ENCODE data around the gene SERINC3. TPM values are rescaled to one million over a fixed set of nuclear protein-coding genes. Genes with fewer than 3 reads are reported as not detected.

Gene SERINC3
- total and polyA plus RNA-seq, 10 of the 15 experiments (the other 5 are each of a cell fraction or from before 2014, with no cell fraction given): 24.5 to 96.8 (median 38.8) TPM

DNA sequence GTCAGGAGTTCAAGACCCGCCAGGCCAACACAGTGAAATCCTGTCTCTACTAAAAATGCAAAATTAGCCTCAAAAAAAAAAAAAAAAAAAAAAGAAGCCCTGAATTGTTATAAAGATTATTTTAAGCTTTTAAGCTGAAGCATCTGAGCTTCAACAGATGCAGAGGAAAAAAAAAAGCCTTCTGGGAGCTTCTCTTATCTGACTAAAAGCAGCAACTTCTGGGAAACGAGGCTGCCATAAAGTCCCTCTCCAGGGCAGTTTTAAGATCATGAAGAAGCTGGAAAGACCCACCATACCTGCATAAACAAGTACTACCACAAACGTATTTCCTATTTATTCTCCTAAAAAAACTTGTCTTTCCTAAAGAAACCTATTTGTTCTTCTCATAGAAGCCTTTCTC is 3.6 kb downstream of the SERINC3 start:
- no peak overlapping the region for H3K9ac ChIP-seq (ENCODE audit: control insufficient read depth, insufficient read depth, low read length)
- intact Hi-C loops (cut with micrococcal nuclease; ENCODE audit: unreplicated experiment): no loop called here
- H4K20me1 ChIP-seq (ENCODE audit: control insufficient read depth, insufficient read depth): 0 out of 2 replicates have a peak, but pooled peaks cover 4% of the 10 kb centered on the region
- ATAC-seq: no peak
- no peaks in the 10 kb centered on the region for H3K27me3 ChIP-seq (replicated peaks in 1 of 2; ENCODE audit: control insufficient read depth in 2 of 2, insufficient read depth in 2 of 2, low read length in 1 of 2)
- ChIA-PET CTCF (interaction anchor here (0.9 to 1.6 kb wide), 7 partner anchors 13 to 164 kb away, joined by 3 to 7 read pairs (median 3); no protein-coding TSS in a partner anchor), RAD21 (ENCODE audit: unreplicated experiment) (interaction anchor here (0.7 kb wide), 2 partner anchors 77 to 305 kb away, joined by 3 read pairs; no protein-coding TSS in a partner anchor), SMC1A (ENCODE audit: uncharacterized antibody, unreplicated experiment) (interaction anchor here (0.6 to 1.2 kb wide), 6 partner anchors 28 to 306 kb away, joined by 3 to 5 read pairs (median 3); no protein-coding TSS in a partner anchor), POLR2A (interaction anchor here (0.6 to 1.4 kb wide), 7 partner anchors 10 to 452 kb away, joined by 3 to 7 read pairs (median 4); no protein-coding TSS in a partner anchor)
- WGBS (ENCODE audit: insufficient coverage, insufficient replicate concordance, low lambda C conversion rate, missing lambda C conversion rate): 94% methylated on average over 3 of the region's 3 CpGs
- no peak for FAIRE-seq
- TF ChIP-seq NFYA (IDR thresholded peaks at IDR 0.05; ENCODE audit: borderline replicate concordance, low read depth, low read length) (no peak), CREM (IDR thresholded peaks at IDR 0.05; ENCODE audit: low read depth) (no peak)
- TF ChIP-seq, protein P1, sequence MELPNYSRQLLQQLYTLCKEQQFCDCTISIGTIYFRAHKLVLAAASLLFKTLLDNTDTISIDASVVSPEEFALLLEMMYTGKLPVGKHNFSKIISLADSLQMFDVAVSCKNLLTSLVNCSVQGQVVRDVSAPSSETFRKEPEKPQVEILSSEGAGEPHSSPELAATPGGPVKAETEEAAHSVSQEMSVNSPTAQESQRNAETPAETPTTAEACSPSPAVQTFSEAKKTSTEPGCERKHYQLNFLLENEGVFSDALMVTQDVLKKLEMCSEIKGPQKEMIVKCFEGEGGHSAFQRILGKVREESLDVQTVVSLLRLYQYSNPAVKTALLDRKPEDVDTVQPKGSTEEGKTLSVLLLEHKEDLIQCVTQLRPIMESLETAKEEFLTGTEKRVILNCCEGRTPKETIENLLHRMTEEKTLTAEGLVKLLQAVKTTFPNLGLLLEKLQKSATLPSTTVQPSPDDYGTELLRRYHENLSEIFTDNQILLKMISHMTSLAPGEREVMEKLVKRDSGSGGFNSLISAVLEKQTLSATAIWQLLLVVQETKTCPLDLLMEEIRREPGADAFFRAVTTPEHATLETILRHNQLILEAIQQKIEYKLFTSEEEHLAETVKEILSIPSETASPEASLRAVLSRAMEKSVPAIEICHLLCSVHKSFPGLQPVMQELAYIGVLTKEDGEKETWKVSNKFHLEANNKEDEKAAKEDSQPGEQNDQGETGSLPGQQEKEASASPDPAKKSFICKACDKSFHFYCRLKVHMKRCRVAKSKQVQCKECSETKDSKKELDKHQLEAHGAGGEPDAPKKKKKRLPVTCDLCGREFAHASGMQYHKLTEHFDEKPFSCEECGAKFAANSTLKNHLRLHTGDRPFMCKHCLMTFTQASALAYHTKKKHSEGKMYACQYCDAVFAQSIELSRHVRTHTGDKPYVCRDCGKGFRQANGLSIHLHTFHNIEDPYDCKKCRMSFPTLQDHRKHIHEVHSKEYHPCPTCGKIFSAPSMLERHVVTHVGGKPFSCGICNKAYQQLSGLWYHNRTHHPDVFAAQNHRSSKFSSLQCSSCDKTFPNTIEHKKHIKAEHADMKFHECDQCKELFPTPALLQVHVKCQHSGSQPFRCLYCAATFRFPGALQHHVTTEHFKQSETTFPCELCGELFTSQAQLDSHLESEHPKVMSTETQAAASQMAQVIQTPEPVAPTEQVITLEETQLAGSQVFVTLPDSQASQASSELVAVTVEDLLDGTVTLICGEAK (IDR thresholded peaks at IDR 0.05; ENCODE audit: borderline replicate concordance): no peak
- H3K9me3 ChIP-seq (replicated peaks; ENCODE audit: control insufficient read depth, insufficient read depth, low read length): no peaks in the 10 kb centered on the region
- no peak overlapping the region for H3K27ac ChIP-seq (ENCODE audit: control insufficient read depth, insufficient read depth)
- in situ Hi-C loops (cut with MboI): no loop called here
- no peak overlapping the region for H3K4me3 ChIP-seq
- H3K36me3 ChIP-seq (ENCODE audit: control insufficient read depth in 2 of 2, insufficient read depth in 2 of 2, low read length in 1 of 2): no peaks in the 10 kb centered on the region; a peak in 1 of 4 replicates
- no peak overlapping the region for H2AFZ ChIP-seq (ENCODE audit: control insufficient read depth, low read depth, low read length)
- H3K4me2 ChIP-seq (ENCODE audit: control insufficient read depth, insufficient read depth): peak overlapping the region; percentile 13; the same call in 1 of the 2 replicates
- BruUV-seq (replicated peaks): no TSS peak
- H3K79me2 ChIP-seq (ENCODE audit: control insufficient read depth, insufficient read depth, low read length): peaks cover 55% of the 10 kb centered on the region
- H3K4me1 ChIP-seq (ENCODE audit: control insufficient read depth, insufficient read depth, low read length): peaks cover 7% of the 10 kb centered on the region; the same call in 1 of the 2 replicates
- no peak for DNase-seq (ENCODE audit: low read depth, low spot score)
